Activated CD4-positive, CD25-positive, alpha-beta regulatory T cell treated with anti-CD3 and anti-CD28 coated beads, Interleukin-2, amount 50 U/mL, for 72 hours (primary cell): ENCODE data around the gene SCT.

Experiments used
- DNase-seq: peaks from one replicate; pipeline ENCODE4 v3.0.0; 2021

SCT gene

DNA sequence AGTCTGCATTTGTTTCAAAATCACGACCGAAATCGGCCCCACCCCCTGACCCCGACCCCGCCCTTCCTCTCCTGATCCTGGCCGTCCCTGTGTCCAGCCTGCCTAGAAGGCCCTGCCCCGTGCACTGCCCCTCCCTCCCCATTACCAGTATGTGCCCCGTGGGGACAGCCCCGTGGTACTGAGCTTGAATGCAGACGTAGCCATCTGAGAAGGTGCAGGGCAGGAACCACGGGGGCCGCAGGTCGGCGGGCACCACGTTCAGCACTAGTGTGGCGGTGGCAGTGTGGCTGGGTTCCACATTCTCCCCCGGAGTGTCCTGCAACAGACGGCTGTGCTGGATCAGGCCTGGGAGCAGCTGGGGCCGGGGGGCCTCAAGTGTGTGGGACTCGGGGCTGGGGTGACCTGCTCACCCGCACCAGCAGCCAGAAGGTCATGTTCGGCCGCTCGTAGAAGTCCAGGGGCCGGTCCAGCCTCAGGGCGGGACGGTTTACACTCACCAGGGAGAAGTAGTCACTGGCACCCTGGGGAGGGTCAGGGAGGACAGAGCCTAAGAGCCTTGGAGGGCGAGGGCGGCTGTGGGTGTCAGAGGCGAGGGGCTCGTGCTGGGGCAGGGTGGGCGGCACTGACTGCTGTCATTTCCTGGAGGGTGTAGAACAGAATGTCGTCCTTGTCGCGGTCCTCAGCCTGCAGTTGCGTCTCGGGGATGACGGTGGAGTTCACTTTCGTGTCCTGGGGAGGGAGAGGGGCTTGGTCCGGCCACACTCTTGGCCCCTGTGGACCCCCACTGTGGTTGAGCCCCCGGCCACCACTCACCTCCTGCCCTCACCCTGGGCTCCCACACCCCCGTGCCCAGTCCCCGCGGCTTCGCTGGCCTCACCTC lies 5.8 kb downstream of the SCT start:
- DNase-seq = no peak

DNA sequence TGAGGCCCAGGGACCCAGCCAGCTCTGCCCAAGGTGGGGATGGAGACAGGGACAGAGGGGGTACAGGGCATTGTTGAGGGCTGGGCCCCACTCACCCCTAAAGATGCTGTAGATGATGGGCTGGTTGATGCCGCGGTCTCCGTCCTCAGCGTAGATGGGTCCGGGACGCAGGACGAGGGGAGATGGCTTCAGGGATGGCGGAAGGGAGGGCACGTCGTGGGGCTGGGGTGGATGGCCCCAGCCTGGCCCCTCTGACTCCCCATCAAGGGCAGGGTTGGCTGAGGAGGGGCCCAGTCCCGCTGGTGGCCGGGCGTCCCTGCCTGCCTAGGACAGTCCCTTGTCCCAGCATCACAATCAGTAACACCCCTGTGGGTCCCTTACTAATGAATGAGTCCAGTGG lies 6.8 kb downstream of the SCT start:
- DNase-seq = no peak

DNA sequence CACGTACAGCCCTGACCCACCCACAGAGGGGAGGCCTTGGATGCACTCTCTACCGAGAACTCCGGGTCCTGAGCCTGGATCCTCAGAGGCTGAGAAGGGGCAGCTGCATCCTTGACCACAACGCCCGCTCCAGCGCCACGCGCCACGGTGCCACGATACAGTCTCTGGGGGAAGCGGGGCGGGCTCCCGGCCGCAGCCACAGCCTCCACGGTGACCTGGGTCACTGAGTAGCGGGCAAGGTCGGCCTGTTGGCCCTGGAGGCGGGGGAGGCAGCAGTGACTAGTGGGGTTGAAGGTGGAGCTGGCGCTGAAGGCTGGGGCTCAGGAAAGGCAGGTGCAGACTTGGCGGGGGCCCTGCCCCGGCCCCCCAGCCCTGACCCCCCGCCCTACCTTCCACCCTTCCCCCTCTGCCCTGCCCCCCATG lies 7.3 kb downstream of the SCT start:
- DNase-seq = no peak

DNA sequence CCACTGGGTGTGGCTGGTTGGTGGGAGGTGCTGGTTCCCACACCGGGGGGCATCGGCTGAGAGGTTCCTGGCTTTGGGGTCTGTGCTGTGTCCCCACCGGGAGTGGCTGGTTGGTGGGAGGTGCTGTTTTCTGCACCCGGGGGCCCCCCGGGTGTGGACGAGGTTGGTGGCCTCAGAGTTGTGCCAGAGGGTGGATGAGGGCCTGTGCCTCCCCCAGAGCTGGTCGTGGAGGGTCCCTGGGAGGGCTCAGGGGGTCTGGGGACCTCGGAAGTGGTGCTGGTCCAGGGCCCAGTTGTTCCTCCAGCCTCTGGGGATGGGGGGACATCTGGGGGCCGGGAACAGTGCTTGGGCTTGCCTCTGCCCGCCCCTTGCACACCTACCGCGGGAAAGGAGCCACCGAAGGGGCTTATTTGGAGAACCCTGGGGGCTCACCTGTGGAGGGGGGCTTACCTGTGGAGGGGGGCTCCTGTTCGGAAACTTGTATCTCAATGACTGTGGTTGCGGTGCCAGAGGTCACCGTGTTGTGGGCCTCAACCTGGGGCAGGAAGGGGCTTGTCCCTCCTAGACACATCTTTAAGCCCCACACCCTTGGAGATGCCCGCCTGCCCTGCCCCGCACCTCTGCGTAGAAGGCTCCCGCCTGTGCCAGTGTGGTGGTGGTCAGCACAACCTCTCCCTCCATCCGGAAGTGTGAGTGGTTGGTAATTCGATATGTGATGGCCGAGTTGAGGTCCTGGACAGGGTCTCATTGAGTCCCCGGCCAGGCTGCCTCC lies 7.9 kb downstream of the SCT start:
- DNase-seq = no peak

DNA sequence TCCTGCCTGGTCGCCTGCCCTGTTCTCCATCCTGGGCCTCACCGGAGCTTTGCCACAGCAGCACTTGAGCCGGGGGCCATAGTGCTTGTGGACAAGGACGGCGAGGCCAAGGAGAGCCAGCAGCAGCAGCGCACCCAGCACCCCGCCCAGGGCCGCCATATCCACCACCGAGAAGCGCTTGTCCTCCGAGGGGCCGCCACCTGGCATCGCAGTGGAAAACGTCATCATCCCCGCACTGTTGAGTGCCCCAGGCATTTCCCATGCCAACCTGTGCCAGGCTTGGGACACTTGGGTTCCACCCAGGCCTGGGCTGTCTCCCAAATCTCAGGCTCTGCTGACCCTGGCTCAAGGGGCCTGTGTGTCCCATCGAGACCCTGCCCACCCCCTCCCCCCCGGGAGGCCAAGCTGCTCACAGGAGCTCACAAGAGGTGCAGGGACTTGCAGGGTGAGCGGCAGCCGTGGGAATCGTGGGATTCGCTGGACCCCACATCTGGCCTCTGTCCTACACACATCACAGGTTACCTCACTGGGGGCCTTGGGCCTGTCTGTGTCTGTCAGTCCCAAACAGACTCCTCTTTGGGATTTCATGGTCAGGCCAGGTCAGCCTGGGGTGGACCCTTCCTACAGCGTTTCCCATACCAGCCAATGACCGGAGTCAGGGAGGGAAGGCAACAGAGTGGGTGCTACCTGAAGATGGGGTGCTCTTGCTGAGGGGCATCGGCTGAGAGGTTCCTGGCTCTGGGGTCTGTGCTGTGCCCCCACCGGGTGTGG lies 8.9 kb downstream of the SCT start:
- no peak for DNase-seq

DNA sequence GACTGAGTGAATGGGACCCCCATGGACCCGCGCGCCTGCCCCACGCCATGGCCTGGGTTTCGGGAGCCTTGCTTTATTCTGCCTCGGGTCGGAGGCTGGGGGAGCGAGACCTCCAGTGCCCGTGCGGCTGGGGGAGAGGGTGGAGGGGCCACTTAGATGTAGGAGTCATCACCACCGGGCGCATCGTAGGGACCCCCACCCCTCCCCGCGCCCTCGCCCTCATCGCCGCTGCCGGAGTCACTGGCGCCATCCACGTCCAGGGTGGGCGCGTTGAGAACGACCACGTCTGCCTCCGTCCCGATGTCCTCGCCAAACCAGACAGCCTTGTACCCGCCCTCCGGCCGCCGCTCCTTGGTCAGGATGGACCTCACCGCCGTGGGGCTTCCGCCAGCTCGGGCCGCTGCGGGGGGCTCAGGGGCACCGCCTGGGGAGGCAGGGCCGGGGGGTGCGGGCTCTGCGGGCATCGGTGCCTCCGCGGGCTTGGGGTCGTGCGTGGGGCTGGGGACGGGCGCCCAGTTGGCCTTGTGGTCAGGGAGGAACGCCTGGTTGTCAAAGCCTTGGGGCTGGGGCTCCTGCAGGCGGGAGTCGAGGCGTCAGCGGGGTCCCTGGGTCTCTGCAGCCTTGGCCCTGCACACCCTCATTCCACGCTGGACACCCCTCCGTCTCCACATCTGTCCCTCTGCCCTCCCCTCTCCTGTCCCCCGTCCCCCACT lies 9.6 kb downstream of the SCT start:
- DNase-seq = no peak

DNA sequence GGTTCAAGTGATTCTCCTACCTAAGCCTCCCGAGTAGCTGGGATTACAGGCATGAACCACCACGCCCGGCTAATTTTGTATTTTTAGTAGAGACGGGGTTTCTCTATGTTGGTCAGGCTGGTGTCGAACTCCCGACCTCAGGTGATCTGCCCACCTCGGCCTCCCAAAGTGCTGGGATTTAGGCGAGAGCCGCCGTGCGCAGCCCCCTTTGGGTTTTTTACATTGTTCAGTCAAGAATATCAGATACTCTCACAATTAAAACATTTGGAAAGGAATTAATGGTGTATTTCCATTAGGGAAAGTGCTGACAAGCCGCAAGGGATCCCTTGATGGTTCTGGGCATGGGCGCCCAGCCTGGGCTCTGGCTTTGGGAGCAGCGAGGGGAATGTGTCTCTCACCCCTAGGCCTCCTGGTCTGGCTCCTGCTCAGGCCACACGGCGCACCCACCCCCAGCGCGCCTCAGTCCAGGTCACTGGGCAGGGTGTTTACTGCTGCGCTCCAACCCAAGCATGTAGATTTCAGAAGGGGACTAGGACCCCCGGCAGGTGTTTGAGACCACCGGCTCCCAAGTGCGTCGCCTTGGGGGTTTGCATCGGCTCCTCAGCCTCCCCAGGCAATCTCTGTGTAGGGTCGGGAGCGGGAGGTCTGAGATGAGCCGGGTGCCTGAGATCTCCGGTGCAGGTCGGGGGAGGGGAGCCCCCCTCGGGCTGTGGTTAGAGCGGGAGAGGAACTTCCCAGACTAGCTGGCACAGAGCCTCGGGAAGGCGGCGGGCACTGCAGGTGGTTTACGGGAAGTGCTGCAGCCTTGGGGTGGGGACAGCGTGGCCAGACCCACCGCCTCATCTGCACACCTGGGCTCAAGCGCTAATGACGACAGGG lies 10.4 kb downstream of the SCT start:
- DNase-seq = no peak

DNA sequence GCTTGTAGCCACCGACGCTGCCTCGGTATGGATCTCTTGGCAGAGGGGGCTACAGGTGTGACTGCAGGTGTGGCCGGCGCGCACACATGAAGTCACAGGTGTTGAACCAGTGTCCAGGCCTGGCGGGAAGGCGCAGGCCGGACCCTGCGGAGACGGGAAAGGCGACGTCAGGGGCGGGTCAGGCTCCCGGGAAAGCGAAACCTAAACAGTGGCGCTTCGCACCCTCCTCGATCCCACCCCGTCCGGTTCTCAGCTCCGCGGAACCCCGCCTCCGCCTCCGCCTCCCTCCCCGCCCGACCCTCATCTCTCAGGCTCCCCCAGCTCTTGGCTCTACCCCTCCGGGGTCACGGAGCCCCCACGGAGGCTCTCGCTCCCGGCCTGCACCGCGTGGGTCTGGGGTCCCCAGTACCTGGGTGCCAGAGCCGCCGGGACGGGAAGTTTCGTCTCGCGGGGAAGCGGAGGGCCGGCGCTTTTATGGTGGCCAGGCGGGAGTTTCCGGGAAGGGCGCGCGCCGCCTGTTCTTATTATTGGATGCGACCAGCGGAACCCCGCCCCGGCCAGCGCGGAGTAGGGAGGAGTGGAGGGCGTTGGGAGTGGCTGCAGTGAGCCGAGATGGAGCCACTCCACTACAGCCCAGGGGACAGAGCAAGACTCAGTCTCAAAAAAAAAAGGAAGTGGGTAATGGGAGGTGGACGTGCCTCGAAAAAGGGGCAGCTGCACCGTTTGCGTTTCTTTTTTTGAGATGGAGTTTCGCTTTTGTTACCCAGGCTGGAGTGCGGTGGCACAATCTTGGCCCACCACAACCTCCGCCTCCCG lies 11.3 kb downstream of the SCT start, which contains the start of gene IRF7:
TSS of gene IRF7 (minus strand) at position 447 of the 816 bp plus-strand sequence. CDS start 586 bp downstream, outside the sequence.
- DNase-seq = peak; percentile 88

DNA sequence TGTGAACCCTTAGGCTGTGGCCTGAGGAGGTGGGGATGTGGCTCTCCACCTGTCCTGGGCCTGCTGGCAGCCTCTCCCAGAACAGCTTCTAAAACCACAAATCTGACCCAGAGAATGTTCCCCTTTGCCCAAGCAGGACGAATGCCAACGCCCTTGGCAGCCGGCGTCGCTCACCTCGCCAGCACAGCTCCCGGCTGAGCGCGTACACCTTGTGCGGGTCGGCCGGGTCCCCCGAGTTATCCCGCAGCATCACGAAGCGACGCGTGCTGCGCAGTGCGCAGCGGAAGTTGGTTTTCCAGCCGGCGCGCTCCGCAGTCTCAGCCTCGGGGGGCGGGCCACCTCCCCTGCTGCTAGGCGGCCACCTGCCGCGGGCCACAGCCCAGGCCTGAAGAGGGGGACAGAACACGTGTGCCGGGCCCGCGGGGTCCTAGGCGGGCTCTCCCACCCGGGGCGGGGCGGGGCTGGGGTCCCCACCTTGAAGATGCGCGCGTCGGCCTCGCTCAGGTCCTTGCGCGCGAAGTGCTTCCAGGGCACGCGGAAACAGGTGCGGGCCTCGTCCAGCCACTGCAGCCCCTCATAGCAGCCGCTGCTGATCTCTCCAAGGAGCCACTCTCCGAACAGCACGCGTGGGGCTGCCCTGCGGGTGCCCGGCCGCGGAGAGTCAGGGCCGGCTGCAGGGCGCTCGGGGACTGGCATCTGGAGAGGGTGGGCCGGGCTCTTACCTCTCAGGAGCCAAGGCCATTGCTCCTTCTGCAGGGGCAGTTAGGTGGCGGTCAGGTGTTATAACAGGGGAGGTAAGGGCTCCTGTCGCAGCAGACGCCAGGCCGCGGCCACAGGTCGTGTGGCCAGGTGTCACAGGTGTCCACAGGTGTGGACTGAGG lies 12.1 kb downstream of the SCT start:
- DNase-seq = no peak

DNA sequence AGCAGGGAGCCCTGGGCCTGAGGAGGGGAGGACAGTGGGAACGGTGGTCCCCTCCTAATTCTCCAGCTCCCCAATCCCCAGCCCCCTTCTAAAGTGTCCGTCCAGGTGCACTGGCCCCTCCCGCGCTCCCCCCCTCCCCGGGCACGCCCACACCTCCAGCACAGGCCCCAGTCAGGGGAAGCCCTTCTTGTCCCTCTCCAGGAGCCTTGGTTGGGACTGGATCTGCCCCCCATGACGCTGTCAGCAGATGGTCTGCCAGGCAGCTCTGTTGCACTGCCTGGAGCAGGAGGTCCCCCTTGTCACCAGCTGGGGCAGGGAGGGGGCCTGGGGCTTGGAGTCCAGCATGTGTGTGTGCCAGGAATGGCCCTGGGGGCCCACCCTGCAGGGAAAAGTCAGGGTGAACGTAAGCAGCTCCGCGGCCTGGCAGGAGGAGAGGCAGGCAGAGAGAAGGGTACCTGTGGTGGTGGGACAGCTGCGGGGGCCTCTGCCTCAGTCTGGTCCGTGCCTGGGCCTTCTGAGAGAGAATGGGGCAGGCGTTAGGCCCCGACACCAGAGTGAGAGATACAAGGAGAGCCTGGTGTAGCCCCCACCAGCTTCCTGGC lies 12.9 kb downstream of the SCT start:
- DNase-seq = no peak

DNA sequence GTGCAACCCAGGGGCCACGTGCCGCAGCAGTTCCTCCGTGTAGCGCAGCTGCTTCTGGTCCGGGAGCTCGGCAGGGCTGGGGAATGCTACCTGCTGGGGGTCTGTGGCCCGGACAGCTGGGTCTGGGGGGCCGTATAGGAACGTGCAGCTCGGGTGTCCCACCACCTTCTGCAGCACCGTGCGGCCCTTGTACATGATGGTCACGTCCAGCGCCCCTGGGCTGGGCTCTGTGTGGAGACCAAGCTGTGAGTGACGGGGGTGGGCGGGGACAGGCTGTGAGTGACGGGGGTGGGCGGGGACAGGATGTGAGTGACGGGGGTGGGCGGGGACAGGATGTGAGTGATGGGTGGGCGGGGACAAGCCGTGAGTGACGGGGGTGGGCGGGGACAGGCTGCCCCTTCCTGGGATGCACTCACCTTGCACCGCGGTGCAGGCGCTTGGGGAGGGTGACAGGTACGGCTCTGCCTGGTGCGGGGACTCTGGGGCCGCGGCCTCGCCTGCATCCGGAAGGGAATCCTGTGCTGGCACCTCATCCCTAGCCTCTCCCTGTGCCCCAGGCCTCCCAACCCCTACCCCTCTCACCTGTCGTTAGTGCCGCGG lies 13.5 kb downstream of the SCT start:
- peak; percentile 79 for DNase-seq

DNA sequence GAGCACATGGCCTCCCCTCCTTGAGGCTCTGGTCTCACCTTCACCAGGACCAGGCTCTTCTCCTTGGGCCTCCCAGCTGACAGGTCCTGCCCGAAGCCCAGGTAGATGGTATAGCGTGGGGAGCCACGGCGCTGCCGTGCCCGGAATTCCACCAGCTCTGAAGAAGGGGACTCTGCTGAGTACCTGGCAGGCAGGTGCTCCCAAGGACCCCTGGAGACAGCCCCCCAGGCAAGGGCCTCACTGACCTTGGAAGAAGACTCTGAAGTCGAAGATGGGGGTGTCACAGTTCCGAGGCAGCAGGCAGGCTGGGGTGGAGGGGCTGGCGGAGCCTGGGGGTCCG lies 14.1 kb downstream of the SCT start:
- no peak for DNase-seq

DNA sequence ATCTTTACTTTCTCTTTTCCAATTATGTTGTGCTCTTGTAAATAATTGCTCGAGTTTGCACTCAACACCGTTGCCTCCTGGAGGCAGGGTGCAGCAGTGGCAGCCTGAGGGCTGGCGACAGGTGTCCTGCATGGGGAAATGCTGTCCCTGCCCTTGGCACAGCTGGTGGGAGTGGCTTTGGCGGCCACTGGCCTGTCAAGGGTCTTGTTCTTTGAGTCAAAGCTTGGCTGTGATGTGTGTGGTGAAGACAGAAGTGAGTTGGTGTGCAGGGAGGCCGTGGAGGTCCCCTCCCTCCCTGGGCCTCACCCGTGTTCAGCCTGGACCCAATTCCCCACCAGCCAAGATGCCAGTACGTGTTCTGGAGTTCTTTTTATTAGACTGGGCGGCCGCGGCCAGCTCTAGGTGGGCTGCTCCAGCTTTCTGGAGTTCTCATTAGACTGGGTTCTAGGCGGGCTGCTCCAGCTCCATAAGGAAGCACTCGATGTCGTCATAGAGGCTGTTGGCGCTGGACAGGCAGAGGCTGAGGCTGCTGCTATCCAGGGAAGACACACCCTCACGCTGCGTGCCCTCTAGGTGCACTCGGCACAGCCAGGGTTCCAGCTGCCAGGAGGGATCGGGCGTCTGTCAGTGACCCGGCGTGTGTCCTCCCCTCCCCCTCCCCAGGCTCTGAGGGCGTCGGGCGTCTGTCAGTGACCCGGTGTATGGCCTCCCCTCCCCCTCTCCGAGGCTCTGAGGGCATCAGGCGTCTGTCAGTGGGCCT lies 14.6 kb downstream of the SCT start:
- DNase-seq = no peak

DNA sequence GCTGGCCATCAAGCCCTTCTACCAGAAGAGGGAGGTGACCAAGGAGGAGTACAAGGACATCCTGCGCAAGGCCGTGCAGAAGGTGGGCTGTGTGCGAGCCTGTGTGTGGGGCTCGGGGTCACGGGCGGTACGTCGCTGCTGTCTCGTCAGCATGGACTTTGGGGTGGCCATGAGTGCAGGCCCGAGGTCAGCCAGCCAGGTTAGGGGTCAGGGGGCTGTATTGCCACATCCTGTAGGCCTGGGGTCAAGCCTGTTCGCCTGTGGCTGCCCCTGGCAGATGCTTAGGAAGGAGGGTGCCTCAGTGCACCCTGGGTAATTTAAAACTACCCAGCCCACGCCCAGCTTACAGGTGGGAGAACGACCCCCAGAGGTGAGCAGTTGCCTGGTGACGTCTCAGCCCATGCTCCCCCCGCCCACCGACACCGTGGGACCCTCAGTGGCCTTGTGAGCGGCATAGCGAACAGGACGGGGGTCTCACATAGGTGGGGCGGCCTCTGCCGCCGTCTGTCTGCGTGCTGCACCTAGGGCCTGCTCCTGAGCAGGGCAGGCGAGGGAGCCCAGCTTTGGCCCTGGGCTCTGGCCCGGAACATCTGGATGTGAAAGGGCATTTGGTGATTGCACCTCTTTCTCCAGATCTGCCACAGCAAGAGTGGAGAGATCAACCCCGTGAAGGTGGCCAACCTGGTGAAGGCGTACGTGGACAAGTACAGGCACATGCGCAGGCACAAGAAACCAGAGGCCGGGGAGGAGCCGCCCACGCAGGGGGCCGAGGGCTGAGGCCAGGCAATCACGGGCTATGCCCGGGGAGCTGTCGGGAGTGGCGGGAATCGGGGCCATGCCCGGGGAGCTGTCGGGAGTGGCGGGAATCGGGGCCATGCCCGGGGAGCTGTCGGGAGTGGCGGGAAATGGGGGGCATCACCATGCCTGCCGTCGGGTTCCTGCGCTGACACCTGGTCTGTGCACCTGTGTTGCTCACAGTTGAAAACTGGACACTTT lies 15.7 kb downstream of the SCT start:
- DNase-seq = no peak

DNA sequence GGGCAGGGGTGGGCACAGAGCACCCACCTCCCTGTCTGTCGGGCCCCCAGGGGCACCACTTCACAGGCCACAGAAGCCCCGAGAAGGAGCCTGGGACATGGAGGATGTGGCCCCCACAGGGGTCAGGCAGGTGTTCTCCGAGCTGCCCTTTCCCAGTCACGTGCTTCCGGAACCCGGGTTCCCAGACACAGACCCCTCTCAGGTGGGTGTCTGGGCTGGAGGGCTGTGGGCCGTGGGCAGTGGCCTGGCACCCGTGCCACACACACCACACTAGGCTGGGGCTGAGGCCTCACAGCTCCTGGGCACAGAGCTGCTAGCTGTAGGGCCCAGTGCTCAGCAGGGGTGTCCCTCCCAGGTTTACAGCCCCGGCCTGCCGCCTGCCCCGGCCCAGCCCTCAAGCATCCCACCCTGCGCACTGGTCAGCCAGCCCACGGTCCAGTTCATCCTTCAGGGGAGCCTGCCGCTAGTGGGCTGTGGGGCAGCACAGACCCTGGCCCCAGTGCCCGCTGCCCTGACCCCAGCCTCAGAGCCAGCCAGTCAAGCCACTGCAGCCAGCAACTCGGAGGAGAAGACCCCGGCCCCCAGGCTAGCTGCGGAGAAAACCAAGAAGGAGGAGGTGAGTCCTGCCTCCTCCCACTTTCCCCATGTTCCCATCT lies 16.7 kb downstream of the SCT start:
- DNase-seq = no peak

DNA sequence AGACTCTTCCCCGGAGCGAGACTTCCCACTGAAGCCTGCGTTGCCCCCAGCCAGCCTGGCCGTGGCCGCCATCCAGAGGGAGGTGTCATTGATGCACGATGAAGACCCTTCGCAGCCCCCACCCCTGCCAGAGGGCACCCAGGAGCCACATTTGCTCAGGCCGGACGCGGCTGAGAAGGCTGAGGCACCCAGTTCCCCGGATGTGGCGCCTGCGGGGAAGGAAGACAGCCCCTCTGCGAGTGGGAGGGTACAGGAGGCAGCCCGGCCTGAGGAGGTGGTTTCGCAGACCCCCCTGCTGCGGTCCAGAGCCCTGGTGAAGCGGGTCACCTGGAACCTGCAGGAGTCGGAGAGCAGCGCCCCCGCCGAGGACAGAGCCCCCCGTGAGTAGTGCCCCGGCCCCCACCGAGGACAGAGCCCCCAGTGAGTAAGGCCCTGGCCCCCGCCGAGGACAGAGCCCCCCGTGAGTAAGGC lies 17.6 kb downstream of the SCT start:
- DNase-seq = no peak
